ENCODE data around the gene EIF1B.

EIF1B gene

GRCh38 chr3:40336101-40336500 lies 26.6 kb downstream of the EIF1B start:
- Histone ChIP-seq H3K9me3 (ENCODE audit: severe bottlenecking) (no peaks in the 10 kb centered on the region), H3K4me1 (ENCODE audit: insufficient read depth, poor library complexity, severe bottlenecking) (no peaks in the 10 kb centered on the region), H3K36me3 (ENCODE audit: low read depth) (no peaks in the 10 kb centered on the region), H3K4me3 (ENCODE audit: severe bottlenecking) (no peak overlapping the region), H3K27ac (ENCODE audit: poor library complexity, severe bottlenecking) (no peak overlapping the region), H3K27me3 (ENCODE audit: insufficient read depth, poor library complexity, severe bottlenecking) (no peaks in the 10 kb centered on the region)
- TF ChIP-seq CTCF (IDR thresholded peaks at IDR 0.05; ENCODE audit: poor library complexity, severe bottlenecking): no peak
- DNase-seq (ENCODE audit: low spot score): no peak
- ATAC-seq (ENCODE audit: low read depth): no peak

- Histone ChIP-seq H3K27ac (ENCODE audit: poor library complexity, severe bottlenecking) (no peak overlapping the region), H3K4me3 (ENCODE audit: severe bottlenecking) (no peak overlapping the region), H3K4me1 (ENCODE audit: insufficient read depth, poor library complexity, severe bottlenecking) (no peaks in the 10 kb centered on the region), H3K27me3 (ENCODE audit: insufficient read depth, poor library complexity, severe bottlenecking) (no peaks in the 10 kb centered on the region), H3K9me3 (ENCODE audit: severe bottlenecking) (no peaks in the 10 kb centered on the region), H3K36me3 (ENCODE audit: low read depth) (no peaks in the 10 kb centered on the region)
- ATAC-seq (ENCODE audit: low read depth) (no peak), DNase-seq (ENCODE audit: low spot score) (no peak)
- TF ChIP-seq CTCF (IDR thresholded peaks at IDR 0.05; ENCODE audit: poor library complexity, severe bottlenecking): no peak
Observed at GRCh38 chr3:40336511-40337135, 27.1 kb downstream of the EIF1B start.

DNA sequence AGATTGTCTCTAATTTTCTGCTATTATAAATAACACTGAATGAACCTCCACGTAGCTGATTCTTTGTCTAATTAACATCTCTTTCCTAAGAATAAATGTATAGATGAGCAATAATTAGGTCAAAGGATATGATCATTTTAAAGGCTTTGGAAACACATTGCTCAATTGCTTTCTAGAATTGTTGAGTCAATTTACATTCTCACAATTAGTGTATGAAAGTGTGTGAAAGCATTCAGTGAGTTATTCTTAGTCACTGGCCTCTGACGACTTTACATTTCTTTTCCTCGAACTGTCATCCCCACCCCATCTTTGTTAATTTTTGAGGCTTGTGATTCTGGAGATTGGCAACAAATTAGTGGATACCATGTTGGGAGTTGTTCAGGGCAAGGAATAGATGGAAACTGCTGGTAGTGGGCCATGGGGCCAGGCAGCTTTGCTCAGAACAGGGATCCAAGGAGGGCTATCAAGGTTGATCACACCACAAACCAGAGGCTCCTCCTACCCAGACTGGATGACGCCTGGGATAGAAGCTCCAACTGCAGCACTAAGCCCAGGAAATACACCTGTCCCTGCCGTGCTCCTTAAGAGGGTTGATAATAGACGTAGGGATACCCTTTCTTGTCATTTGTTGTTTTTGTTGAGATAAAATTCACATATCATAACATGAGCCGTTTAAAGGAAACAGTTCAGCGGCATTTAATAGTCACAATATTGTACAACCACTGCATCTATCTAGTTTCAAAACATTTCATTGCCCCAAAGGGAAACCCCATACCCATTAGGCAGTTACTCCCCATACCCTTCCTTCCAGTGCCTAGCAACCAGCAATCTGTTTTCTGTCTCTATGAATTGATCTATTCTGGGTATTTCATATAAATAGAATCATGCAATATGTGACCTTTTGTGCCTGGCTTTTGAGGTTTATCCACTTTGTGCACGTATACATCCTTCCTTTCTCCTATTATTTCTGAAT lies 27.9 kb downstream of the EIF1B start:
- H3K9me3 ChIP-seq (ENCODE audit: severe bottlenecking): no peaks in the 10 kb centered on the region
- no peak for TF ChIP-seq CTCF (IDR thresholded peaks at IDR 0.05; ENCODE audit: poor library complexity, severe bottlenecking)
- no peak overlapping the region for H3K4me3 ChIP-seq (ENCODE audit: severe bottlenecking)
- no peak overlapping the region for H3K27ac ChIP-seq (ENCODE audit: poor library complexity, severe bottlenecking)
- peak; percentile 31; the same call in 2 of the 3 replicates for ATAC-seq (ENCODE audit: low read depth)
- no peak for DNase-seq (ENCODE audit: low spot score)
- no peaks in the 10 kb centered on the region for H3K4me1 ChIP-seq (ENCODE audit: insufficient read depth, poor library complexity, severe bottlenecking)
- H3K27me3 ChIP-seq (ENCODE audit: insufficient read depth, poor library complexity, severe bottlenecking): no peaks in the 10 kb centered on the region
- no peaks in the 10 kb centered on the region for H3K36me3 ChIP-seq (ENCODE audit: low read depth)

DNA sequence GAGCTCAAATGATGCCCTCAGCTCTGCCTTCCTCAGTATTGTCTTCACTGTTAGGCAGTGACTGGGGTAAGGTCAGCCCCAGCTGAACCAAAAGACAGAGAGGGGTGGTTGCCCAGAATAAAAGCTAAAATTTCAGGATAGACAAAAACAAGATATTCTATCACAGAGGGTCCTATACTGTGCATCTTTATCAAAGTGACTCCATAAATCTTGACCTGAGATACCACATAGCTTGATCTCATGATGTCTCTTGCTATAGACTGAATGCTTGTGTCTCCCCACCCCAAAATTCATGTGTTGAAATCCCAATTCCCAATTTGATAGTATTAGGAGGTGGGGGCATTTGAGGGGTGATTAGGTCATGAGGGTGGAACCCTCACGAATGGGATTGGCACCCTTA lies 30.4 kb downstream of the EIF1B start:
- Histone ChIP-seq H3K36me3 (ENCODE audit: low read depth) (no peaks in the 10 kb centered on the region), H3K9me3 (ENCODE audit: severe bottlenecking) (no peaks in the 10 kb centered on the region), H3K27ac (ENCODE audit: poor library complexity, severe bottlenecking) (no peak overlapping the region), H3K4me1 (ENCODE audit: insufficient read depth, poor library complexity, severe bottlenecking) (no peaks in the 10 kb centered on the region), H3K4me3 (ENCODE audit: severe bottlenecking) (no peak overlapping the region), H3K27me3 (ENCODE audit: insufficient read depth, poor library complexity, severe bottlenecking) (no peaks in the 10 kb centered on the region)
- ATAC-seq (ENCODE audit: low read depth) (no peak), DNase-seq (ENCODE audit: low spot score) (no peak)
- TF ChIP-seq CTCF (IDR thresholded peaks at IDR 0.05; ENCODE audit: poor library complexity, severe bottlenecking): no peak

Measured in RWPE2 (cell line).